AG09309 (cell line): Measurements from ENCODE around the gene INAFM1.
"Not testable (repeated sequence)": the region's sequence is repeated elsewhere in the genome, so short reads cannot be mapped to it uniquely, and the experiment has no call there.

Source experiments
- DNase-seq: peaks from one replicate; pipeline ENCODE4 v3.0.0-alpha.2; 2010; ENCODE audit warnings: low read depth
- H3K4me3 ChIP-seq: 2 replicates; pipeline ENCODE4 v1.5.1; 2011; ENCODE audit warnings: mild to moderate bottlenecking, low read depth, low read length, moderate library complexity; ENCODE audit not compliant: control insufficient read depth
- TF ChIP-seq, protein P1 (sequence below): IDR thresholded peaks from 2 replicates; pipeline ENCODE4 v1.5.1; 2011; ENCODE audit warnings: mild to moderate bottlenecking, low read depth, low read length, inconsistent platforms; ENCODE audit not compliant: insufficient read depth, control insufficient read depth; ENCODE audit errors: missing control alignments

Gene INAFM1

GRCh38 chr19:47280183-47280797 is 5.6 kb downstream of the INAFM1 start:
- no peak overlapping the region for H3K4me3 ChIP-seq
- TF ChIP-seq, protein P1, sequence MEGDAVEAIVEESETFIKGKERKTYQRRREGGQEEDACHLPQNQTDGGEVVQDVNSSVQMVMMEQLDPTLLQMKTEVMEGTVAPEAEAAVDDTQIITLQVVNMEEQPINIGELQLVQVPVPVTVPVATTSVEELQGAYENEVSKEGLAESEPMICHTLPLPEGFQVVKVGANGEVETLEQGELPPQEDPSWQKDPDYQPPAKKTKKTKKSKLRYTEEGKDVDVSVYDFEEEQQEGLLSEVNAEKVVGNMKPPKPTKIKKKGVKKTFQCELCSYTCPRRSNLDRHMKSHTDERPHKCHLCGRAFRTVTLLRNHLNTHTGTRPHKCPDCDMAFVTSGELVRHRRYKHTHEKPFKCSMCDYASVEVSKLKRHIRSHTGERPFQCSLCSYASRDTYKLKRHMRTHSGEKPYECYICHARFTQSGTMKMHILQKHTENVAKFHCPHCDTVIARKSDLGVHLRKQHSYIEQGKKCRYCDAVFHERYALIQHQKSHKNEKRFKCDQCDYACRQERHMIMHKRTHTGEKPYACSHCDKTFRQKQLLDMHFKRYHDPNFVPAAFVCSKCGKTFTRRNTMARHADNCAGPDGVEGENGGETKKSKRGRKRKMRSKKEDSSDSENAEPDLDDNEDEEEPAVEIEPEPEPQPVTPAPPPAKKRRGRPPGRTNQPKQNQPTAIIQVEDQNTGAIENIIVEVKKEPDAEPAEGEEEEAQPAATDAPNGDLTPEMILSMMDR, result peak; percentile 60
- no peak for DNase-seq

DNA sequence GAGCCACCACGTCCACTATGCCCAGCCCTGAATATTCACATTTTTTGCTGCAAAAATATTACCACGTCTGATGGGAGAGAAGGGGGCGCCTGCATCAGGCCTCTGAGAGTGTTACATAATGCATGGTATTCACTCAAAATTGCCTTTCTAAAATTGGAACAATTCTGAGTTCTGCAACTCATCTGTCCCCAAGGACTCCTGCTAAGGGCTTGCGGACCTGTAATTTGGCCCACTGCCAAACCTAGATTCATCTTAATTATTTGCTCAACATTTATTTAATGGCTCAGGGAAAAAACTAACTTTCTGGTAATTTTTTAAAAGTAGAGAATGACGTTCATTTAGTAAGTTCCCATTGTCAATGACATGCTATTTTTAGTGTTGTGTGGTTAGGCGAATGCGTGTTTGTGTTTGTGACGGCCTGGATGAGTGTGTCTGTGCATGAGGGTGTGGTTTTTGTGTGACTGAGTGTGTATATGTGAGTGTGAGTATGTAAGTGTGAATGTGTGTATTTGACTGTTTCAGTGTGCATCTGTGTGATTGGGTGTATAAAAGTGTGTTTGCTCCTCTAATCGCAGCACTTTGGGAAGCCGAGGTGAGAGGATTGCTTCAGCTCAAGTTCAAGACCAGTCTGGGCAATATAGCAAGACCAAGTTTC is 8.8 kb downstream of the INAFM1 start:
- no peak overlapping the region for H3K4me3 ChIP-seq
- DNase-seq, result no peak
- TF ChIP-seq, protein P1, result no peak

DNA sequence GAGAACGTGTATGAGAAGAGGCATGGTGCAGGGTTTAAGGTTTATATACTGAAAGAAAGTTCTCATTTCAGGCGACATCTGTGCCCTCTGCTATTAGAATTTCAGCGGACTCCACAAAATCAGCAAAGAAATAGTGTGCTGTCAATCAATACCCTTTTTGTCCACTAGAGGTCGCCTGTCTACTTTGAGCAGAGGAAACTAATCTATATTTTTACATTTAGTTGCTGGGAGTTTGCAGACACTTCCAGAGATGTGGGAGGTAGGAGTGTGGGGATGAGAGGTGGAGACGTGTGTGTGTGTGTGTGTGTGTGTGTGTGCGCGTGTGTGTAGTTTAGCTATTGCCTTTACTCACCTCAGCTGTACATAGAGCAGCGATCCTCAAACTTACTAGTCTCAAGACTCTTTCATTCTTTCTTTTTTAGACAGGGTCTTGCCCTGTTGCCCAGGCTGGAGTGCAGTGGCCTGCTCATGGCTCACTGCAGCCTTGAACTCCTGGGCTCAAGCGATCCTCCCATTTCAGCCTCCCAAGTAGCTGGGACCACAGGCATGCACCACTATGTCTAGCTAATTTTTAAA is 9.7 kb downstream of the INAFM1 start:
- H3K4me3 ChIP-seq, result no peak overlapping the region
- DNase-seq, result no peak
- TF ChIP-seq, protein P1, result peak; percentile 79

- no peak for DNase-seq
- H3K4me3 ChIP-seq, result no peak overlapping the region
- TF ChIP-seq, protein P1, result peak; percentile 70
Observed at GRCh38 chr19:47296036-47296435, 21.4 kb downstream of the INAFM1 start.

DNA sequence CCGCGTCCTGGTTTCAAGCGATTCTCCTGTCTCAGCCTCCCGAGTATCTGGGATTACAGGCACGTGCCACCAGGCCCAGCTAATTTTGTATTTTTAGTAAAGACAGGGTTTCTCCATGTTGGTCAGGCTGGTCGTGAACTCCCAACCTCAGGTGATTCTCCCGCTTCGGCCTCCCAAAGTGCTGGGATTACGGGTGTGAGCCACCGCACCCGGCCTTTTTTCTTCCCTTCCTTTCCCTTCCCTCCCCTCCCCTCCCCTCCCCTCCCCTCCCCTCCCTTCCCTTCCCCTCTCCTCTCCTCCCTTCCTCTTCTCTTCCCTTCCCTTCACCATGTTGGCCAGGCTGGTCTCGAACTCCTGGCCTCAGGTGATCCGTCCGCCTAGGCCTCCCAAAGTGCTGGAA is 26.2 kb downstream of the INAFM1 start:
- not testable (repeated sequence) for H3K4me3 ChIP-seq, DNase-seq

DNA sequence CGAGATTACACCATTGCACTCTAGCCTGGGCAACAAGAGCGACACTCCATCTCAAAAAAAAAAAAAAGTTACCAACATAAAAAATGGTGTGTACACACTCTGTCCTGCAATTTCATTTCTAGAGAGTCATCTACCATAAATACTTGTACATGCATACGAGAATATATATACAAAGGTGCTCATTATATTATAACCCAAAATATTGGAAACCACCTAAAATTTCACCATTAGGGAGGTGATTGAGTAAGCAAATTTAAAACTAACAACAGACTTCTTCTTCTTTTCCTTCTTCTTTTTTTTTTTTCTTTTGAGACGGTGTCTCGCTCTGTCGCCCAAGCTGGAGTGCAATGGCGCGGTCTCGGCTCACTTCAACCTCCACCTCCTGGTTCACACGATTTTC is 27.6 kb downstream of the INAFM1 start:
- no peak overlapping the region for H3K4me3 ChIP-seq
- TF ChIP-seq, protein P1, result no peak
- no peak for DNase-seq

GRCh38 chr19:47303966-47304365 is 29.3 kb downstream of the INAFM1 start:
- H3K4me3 ChIP-seq, result no peak overlapping the region
- DNase-seq, result no peak
- TF ChIP-seq, protein P1, result no peak
